Neutrophil (primary cell): ENCODE data around the gene CACNA1D.
"Not testable (repeated sequence)": the region's sequence is repeated elsewhere in the genome, so short reads cannot be mapped to it uniquely, and the experiment has no call there.

Experiments used
- H3K27ac ChIP-seq: fragments of 200-600 bp; sonication (generic); 2 replicates; pipeline ENCODE4 v1.5.1; 2016; ENCODE audit warnings: mild to moderate bottlenecking, moderate library complexity
- H3K27me3 ChIP-seq: fragments of 200-600 bp; sonication (generic); 2 replicates; pipeline ENCODE4 v1.6.0; 2016; ENCODE audit warnings: mild to moderate bottlenecking
- H3K36me3 ChIP-seq: fragments of 200-600 bp; sonication (generic); 2 replicates; pipeline ENCODE4 v1.5.1; 2017
- H3K4me1 ChIP-seq, 2 experiments: fragments of 200-600 bp in 1 of 2; sonication (generic) in 1 of 2; 1 replicate in 1 of 2; 2 replicates in 1 of 2; pipeline versions ENCODE4 v1.5.1 to v1.6.1; 2013 to 2016; ENCODE audit warnings: low read depth in 1 of 2, low read length in 1 of 2, mild to moderate bottlenecking in 1 of 2, moderate library complexity in 1 of 2; ENCODE audit not compliant: control insufficient read depth in 1 of 2, insufficient read depth in 1 of 2
- H3K4me3 ChIP-seq, 2 experiments: fragments of 200-600 bp in 1 of 2; sonication (generic) in 1 of 2; 1 replicate in 1 of 2; 2 replicates in 1 of 2; pipeline ENCODE4 v1.5.1; 2013 to 2016; ENCODE audit warnings: low read depth in 1 of 2, low read length in 1 of 2, mild to moderate bottlenecking in 1 of 2, moderate library complexity in 1 of 2
- H3K9me3 ChIP-seq: fragments of 200-600 bp; sonication (generic); 2 replicates; pipeline ENCODE4 v1.5.1; 2016
- TF ChIP-seq, protein P1 (sequence below): fragments of 200-600 bp; sonication (generic); IDR thresholded peaks from 2 replicates; pipeline ENCODE4 v1.5.1; 2016; ENCODE audit warnings: antibody characterized with exemption

CACNA1D gene

DNA sequence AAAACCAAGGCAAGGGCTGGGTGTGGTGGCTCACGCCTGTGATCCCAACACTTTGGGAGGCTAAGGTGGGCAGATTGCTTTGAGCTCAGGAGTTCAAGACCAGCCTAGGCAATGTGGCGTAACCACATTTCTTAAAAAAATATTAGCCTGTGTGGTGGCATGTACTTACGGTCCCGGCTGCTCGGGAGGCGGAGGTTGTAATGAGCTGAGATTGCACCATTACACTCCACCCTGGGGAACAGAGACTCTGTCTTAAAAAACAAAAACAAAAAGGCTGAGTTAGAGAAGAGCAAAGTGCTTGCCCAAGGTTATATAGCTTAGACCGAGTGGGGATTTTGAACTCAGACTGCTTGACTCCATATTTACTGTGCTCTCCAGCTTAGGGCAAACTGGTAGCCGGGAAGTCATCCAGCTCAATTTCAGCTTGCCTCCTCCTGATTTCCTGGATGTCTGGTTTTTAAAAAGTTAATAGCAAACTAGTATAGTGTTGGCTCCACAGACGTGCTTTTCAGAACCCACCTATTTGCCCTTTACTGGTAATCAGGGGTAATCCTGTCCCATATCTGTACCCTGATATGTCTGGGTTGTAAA is 138.9 kb downstream of the CACNA1D start:
- H3K4me1 ChIP-seq: no peaks in the 10 kb centered on the region

DNA sequence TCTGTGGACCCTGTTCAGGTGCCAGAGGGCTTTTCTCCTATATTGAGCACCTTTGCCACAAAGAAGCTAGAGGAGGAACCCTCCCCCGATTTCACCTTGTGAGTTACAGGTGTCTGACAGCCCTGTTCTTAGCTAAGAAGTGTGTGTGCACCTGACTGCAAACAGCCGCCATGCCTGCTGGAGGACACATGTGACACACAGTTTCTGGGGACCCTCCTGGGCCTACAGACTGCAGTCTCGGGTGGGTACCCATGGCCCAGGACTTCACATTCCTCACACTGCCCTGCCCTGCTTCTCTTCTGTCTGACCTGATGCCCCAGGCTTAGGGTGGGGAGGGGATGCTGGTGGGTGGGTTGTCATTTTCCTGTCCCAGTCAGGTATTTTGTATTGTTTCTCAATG is 140.6 kb downstream of the CACNA1D start:
- no peak overlapping the region for H3K4me3 ChIP-seq
- TF ChIP-seq, protein P1, sequence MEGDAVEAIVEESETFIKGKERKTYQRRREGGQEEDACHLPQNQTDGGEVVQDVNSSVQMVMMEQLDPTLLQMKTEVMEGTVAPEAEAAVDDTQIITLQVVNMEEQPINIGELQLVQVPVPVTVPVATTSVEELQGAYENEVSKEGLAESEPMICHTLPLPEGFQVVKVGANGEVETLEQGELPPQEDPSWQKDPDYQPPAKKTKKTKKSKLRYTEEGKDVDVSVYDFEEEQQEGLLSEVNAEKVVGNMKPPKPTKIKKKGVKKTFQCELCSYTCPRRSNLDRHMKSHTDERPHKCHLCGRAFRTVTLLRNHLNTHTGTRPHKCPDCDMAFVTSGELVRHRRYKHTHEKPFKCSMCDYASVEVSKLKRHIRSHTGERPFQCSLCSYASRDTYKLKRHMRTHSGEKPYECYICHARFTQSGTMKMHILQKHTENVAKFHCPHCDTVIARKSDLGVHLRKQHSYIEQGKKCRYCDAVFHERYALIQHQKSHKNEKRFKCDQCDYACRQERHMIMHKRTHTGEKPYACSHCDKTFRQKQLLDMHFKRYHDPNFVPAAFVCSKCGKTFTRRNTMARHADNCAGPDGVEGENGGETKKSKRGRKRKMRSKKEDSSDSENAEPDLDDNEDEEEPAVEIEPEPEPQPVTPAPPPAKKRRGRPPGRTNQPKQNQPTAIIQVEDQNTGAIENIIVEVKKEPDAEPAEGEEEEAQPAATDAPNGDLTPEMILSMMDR: no peak
- no peaks in the 10 kb centered on the region for H3K4me1 ChIP-seq
- H3K27ac ChIP-seq: no peak overlapping the region
- no peaks in the 10 kb centered on the region for H3K9me3 ChIP-seq
- H3K36me3 ChIP-seq: no peaks in the 10 kb centered on the region
- H3K27me3 ChIP-seq: peaks cover 39% of the 10 kb centered on the region

More for the DNA sequence above, 138.9 kb downstream of the CACNA1D start:
- Histone ChIP-seq H3K4me3 (no peak overlapping the region), H3K27ac (no peak overlapping the region), H3K36me3 (no peaks in the 10 kb centered on the region), H3K9me3 (no peaks in the 10 kb centered on the region), H3K27me3 (peaks cover 55% of the 10 kb centered on the region)
- TF ChIP-seq, protein P1: no peak

- H3K4me3 ChIP-seq, H3K36me3 ChIP-seq, H3K9me3 ChIP-seq, H3K4me1 ChIP-seq, H3K27ac ChIP-seq: not testable (repeated sequence)
- peaks cover 28% of the 10 kb centered on the region for H3K27me3 ChIP-seq
Measured at GRCh38 chr3:53638806-53639205, 144.4 kb downstream of the CACNA1D start.

- TF ChIP-seq, protein P1: no peak
- no peak overlapping the region for H3K27ac ChIP-seq
- H3K9me3 ChIP-seq: no peaks in the 10 kb centered on the region
- H3K36me3 ChIP-seq: no peaks in the 10 kb centered on the region
- peaks cover 11% of the 10 kb centered on the region for H3K27me3 ChIP-seq
- H3K4me3 ChIP-seq: no peak overlapping the region
- H3K4me1 ChIP-seq: no peaks in the 10 kb centered on the region
Measured at GRCh38 chr3:53641397-53641796, 147.0 kb downstream of the CACNA1D start.

GRCh38 chr3:53642211-53642610 is 147.8 kb downstream of the CACNA1D start:
- Histone ChIP-seq H3K4me3 (no peak overlapping the region), H3K27me3 (peaks cover 18% of the 10 kb centered on the region), H3K36me3 (no peaks in the 10 kb centered on the region), H3K9me3 (no peaks in the 10 kb centered on the region), H3K27ac (no peak overlapping the region), H3K4me1 (no peaks in the 10 kb centered on the region)
- TF ChIP-seq, protein P1: no peak

GRCh38 chr3:53643757-53644156 is 149.3 kb downstream of the CACNA1D start:
- Histone ChIP-seq H3K4me3 (no peak overlapping the region), H3K9me3 (no peaks in the 10 kb centered on the region), H3K36me3 (no peaks in the 10 kb centered on the region), H3K27me3 (peaks cover 30% of the 10 kb centered on the region), H3K27ac (no peak overlapping the region), H3K4me1 (no peaks in the 10 kb centered on the region)
- TF ChIP-seq, protein P1: no peak
